ENCODE data around the gene C1QL2. TPM values are rescaled to one million over a fixed set of nuclear protein-coding genes. Genes with fewer than 3 reads are reported as not detected.

The C1QL2 gene
- total RNA-seq: not detected

- in situ Hi-C loops (cut with MboI; ENCODE audit: low sequenced_read_pairs in 4 of 4) (no loop called here), intact Hi-C loops (cut with DNase I; ENCODE audit: low total_unique reads) (no loop called here)
- Histone ChIP-seq H3K36me3 (no peaks in the 10 kb centered on the region), H3K9me3 (no peaks in the 10 kb centered on the region), H3K4me1 (peaks cover 0 to 9% of the 10 kb centered on the region in 2 donors), H3K27me3 (peaks cover 49 to 64% (median 55%) of the 10 kb centered on the region in 3 donors), H3K4me3 (peak within 1 kb of the TSS in 1 of 4 donors; percentile 38), H3K27ac (no peak within 1 kb of the TSS)
- DNase-seq (no peak), ATAC-seq (no peak)
- TF ChIP-seq POLR2A (IDR thresholded peaks at IDR 0.05) (no peak), CTCF (IDR thresholded peaks at IDR 0.05 in 4 of 5, conservative IDR thresholded peaks at IDR 0.05 in 1 of 5) (no peak)
Observed at GRCh38 chr2:119158563-119159347, at the start of gene C1QL2. Gene C1QL2 (minus strand): TSS chr2:119158751. CDS start chr2:119158269, 482 bp downstream.

- no peaks in the 10 kb centered on the region for H3K27me3 ChIP-seq
- no peaks in the 10 kb centered on the region for H3K9me3 ChIP-seq
- no peak for TF ChIP-seq POLR2A (IDR thresholded peaks at IDR 0.05)
- TF ChIP-seq CTCF (IDR thresholded peaks at IDR 0.05 in 4 of 5, conservative IDR thresholded peaks at IDR 0.05 in 1 of 5): no peak
- in situ Hi-C loops (cut with MboI; ENCODE audit: low sequenced_read_pairs in 4 of 4) (no loop called here), intact Hi-C loops (cut with DNase I; ENCODE audit: low total_unique reads) (no loop called here)
- no peak overlapping the region for H3K27ac ChIP-seq
- no peaks in the 10 kb centered on the region for H3K4me1 ChIP-seq
- H3K36me3 ChIP-seq: no peaks in the 10 kb centered on the region
- ATAC-seq (no peak), DNase-seq (no peak)
- H3K4me3 ChIP-seq: no peak overlapping the region
Observed at GRCh38 chr2:119207447-119207846, 48.9 kb upstream of the C1QL2 start.

- DNase-seq: no peak
- intact Hi-C loops (cut with DNase I; ENCODE audit: low total_unique reads) (no loop called here), in situ Hi-C loops (cut with MboI; ENCODE audit: low sequenced_read_pairs in 4 of 4) (no loop called here)
- Histone ChIP-seq H3K27ac (no peak overlapping the region), H3K4me3 (no peak overlapping the region), H3K4me1 (no peaks in the 10 kb centered on the region), H3K36me3 (no peaks in the 10 kb centered on the region), H3K27me3 (no peaks in the 10 kb centered on the region), H3K9me3 (no peaks in the 10 kb centered on the region)
- no peak for TF ChIP-seq CTCF (IDR thresholded peaks at IDR 0.05 in 4 of 5, conservative IDR thresholded peaks at IDR 0.05 in 1 of 5)
- TF ChIP-seq POLR2A (IDR thresholded peaks at IDR 0.05): no peak
- ATAC-seq: no peak
Observed at GRCh38 chr2:119206201-119206600, 47.6 kb upstream of the C1QL2 start.

- no peaks in the 10 kb centered on the region for H3K27me3 ChIP-seq
- no peak for DNase-seq
- H3K27ac ChIP-seq: no peak overlapping the region
- intact Hi-C loops (cut with DNase I; ENCODE audit: low total_unique reads): no loop called here
- ATAC-seq: no peak
- in situ Hi-C loops (cut with MboI; ENCODE audit: low sequenced_read_pairs in 4 of 4): no loop called here
- no peaks in the 10 kb centered on the region for H3K9me3 ChIP-seq
- TF ChIP-seq POLR2A (IDR thresholded peaks at IDR 0.05) (no peak), CTCF (IDR thresholded peaks at IDR 0.05 in 4 of 5, conservative IDR thresholded peaks at IDR 0.05 in 1 of 5) (no peak)
- H3K4me3 ChIP-seq: no peak overlapping the region
- no peaks in the 10 kb centered on the region for H3K4me1 ChIP-seq
- no peaks in the 10 kb centered on the region for H3K36me3 ChIP-seq
Observed at GRCh38 chr2:119205001-119205706, 46.6 kb upstream of the C1QL2 start.
